Fibroblast of mammary gland (primary cell): ENCODE data around the gene TULP4.

Experiments used
- DNase-seq: peaks from one replicate; pipeline ENCODE4 v3.0.0-alpha.2; 2010; ENCODE audit warnings: low read depth
- H3K4me3 ChIP-seq: 2 replicates; pipeline ENCODE4 v1.5.1; 2011; ENCODE audit warnings: low read depth, mild to moderate bottlenecking, low read length, moderate library complexity; ENCODE audit not compliant: control insufficient read depth
- TF ChIP-seq, protein P1 (sequence below): conservative IDR thresholded peaks from 2 replicates; pipeline ENCODE4 v1.5.1; 2011; ENCODE audit warnings: low read depth, low read length, inconsistent platforms; ENCODE audit not compliant: control insufficient read depth, insufficient read depth

Gene TULP4

DNA sequence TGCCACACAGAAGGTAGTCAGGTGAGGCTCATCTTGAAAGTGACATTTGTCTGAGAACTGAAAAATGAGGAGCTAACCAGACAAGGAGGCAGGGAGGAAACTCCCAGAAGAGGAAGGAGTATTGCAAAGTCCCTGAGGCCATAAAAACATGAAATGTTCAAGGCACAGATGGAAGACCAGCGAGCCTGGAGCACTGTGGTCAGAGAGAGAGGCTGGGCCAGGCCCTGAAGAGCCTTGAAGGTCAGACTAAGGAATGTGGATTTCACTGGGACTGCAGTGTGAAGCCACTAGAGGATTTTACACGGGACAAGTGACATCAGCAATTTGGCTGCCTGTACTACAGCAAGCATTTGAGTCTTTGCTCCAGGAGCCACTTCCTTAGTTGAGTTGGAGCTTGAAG, 226.5 kb downstream of the TULP4 start:
- no peak overlapping the region for H3K4me3 ChIP-seq
- TF ChIP-seq, protein P1, sequence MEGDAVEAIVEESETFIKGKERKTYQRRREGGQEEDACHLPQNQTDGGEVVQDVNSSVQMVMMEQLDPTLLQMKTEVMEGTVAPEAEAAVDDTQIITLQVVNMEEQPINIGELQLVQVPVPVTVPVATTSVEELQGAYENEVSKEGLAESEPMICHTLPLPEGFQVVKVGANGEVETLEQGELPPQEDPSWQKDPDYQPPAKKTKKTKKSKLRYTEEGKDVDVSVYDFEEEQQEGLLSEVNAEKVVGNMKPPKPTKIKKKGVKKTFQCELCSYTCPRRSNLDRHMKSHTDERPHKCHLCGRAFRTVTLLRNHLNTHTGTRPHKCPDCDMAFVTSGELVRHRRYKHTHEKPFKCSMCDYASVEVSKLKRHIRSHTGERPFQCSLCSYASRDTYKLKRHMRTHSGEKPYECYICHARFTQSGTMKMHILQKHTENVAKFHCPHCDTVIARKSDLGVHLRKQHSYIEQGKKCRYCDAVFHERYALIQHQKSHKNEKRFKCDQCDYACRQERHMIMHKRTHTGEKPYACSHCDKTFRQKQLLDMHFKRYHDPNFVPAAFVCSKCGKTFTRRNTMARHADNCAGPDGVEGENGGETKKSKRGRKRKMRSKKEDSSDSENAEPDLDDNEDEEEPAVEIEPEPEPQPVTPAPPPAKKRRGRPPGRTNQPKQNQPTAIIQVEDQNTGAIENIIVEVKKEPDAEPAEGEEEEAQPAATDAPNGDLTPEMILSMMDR = no peak
- no peak for DNase-seq

DNA sequence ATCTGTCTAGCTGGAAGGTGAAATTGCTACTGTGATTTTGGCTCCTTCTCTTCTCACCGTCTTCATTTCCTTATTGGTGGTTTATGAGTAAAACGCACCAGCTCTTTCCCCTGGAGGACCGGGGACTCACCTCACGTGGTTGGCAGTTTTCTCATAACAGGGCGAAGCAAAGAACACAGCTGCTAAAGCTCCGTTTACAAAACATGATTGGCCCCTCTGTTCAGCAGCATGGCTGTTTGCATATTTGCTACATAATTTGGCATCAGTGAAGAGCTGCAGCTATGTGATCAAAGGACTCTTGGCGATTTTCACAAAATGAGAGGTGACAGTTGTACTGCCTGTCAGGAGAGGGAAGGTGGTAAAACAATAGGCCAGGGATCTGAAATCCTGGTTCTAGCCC, 227.1 kb downstream of the TULP4 start:
- H3K4me3 ChIP-seq = no peak overlapping the region
- TF ChIP-seq, protein P1 = no peak
- DNase-seq = no peak

DNA sequence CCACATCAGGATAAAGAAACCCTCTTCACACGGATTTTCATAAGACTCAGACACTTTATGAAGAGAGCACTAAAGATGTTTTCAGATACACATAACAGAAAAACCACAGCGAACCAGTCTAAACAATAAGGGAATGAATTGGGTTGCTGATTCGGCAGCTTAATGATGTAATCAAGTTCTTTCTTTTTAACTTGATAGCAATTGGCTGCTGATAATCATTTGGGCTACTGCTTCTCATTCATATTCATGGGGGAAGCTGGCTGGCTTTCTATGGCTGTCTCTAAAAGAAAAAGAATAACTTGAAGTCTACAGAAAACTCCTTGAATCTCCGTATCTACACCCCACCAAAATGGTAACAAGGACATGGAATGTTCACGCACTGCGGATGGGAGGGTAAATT, 227.6 kb downstream of the TULP4 start:
- no peak for DNase-seq
- H3K4me3 ChIP-seq = no peak overlapping the region
- TF ChIP-seq, protein P1 = no peak

DNA sequence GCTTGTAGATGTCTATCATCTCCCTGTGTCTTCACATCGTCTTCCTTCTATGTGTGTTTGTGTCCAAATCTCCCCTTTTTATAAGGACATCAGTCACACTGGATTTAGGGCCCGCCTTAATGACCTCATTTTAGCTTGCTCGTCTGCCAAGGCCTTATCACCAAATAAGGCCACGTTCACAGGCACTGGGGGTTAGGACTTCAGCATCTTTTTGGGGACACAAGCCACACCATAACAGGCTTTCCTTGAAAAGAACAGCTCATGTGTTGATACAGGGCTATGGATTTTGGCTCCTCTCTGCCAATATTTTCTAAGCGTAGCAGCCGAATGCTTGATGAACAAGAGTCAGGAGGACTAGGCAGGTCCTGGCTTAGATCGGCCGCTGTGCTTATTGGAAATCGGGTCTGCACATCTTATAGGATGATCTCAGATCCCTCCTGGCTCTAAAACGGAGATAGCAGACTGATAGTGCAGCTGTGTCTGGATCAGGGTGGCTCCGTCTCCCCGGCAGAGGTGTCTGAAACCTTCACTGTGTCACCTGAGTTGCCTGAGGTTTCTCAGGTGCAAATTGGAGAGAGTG, 231.4 kb downstream of the TULP4 start:
- H3K4me3 ChIP-seq = no peak overlapping the region
- DNase-seq = no peak
- TF ChIP-seq, protein P1 = no peak

DNA sequence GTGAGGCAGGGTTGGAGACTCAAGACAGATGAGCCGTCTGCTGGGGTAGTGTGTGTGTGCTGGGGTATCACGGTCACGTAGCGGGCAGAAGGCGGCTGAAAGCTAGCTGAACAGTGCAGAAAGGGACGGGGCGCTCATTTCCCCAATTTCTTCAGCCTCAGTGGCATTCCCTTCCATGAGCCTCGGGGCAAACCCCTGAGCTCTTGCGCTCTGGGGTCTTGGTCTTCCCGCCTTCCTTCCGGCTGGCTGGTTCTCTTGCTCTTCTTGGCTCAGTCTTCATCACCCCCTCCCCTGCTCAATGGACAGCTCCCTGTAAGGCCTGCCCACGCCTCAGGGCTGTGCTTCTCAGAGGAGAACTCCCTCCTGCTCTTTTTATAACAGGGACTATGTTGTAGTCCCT, 232.2 kb downstream of the TULP4 start:
- no peak overlapping the region for H3K4me3 ChIP-seq
- TF ChIP-seq, protein P1 = no peak
- no peak for DNase-seq

DNA sequence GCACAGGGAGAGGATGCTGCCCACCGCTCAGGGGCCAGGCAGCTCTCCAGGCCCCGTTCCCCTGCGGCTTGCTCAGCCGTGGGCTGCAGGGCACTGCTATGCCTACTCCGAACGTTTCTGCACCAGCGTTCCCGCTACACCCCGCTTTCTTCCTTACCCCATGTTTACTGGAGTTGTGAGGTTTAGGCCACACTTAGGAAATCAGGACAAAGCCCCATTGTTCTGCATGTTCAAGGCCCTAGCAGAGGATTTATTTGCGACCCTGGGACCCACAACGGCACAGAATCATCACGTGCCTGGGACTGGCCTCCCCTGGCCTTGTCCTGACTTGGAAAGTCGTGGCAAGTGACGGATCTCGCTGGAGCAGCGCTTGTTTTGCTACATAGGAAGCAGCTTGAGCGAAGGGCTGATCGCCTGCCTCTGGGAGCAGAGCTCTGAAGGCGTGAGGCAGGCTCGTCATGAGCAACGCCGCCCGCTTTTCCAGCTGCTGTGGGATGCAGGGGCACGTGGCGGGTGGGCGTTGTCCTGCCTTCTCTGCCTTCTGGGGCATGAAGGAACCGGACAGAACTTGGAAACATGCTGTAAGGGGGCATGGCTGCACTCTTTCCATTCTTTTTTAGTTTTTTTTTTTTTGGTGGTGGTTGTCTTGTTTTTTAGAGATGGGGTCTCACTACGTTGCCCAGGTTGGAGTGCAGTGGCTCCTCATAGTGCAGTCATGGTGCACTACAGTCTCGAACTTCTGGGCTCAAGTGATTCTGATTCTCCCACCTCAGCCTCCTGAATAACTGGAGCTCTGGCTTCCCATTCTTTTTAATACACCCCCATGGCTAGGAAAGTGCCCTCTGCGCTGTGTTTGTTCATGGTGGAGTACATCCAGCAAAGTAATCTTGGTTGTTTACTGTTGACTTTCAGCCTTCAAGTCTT, 233.0 kb downstream of the TULP4 start:
- DNase-seq = no peak
- TF ChIP-seq, protein P1 = no peak
- no peak overlapping the region for H3K4me3 ChIP-seq
